AG20443 (cell line): Measurements from ENCODE around the gene CKLF.

Experiments
- DNase-seq: peaks from one replicate; pipeline ENCODE4 v3.0.0; 2012; ENCODE audit warnings: low spot score, mixed read lengths

Gene CKLF

DNA sequence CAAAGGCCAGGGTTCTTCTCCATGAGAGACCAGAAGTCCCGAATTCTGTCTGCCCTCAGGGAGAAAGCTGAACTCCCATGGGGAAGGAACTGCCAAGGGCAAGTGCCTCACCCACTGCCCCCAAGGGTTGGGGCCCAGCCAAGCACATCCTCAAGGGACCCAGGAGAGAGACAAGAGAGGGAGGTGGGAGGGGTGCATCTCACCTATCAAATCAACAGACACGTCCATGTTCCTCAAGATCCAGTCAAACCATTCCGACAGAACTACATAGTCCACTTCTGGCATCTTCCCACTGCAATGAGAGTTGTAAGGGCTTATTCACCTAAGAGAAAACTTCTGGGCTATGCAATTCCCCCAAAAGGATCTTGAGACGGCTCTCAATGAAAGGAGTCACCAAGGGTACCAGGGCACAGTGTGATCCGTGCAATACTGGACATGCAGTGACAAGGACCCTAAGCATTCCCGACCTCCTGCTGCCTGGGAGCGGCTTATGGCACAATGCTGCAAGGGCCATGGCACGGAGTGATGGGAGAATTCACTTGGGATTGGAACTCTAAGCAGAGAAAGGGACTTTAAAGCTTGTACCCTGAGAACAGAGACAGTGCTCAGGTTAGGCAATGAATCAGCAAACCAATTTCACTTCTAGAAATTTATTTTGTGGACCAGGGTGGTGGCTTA lies 34.7 kb upstream of the CKLF start:
- DNase-seq: no peak

DNA sequence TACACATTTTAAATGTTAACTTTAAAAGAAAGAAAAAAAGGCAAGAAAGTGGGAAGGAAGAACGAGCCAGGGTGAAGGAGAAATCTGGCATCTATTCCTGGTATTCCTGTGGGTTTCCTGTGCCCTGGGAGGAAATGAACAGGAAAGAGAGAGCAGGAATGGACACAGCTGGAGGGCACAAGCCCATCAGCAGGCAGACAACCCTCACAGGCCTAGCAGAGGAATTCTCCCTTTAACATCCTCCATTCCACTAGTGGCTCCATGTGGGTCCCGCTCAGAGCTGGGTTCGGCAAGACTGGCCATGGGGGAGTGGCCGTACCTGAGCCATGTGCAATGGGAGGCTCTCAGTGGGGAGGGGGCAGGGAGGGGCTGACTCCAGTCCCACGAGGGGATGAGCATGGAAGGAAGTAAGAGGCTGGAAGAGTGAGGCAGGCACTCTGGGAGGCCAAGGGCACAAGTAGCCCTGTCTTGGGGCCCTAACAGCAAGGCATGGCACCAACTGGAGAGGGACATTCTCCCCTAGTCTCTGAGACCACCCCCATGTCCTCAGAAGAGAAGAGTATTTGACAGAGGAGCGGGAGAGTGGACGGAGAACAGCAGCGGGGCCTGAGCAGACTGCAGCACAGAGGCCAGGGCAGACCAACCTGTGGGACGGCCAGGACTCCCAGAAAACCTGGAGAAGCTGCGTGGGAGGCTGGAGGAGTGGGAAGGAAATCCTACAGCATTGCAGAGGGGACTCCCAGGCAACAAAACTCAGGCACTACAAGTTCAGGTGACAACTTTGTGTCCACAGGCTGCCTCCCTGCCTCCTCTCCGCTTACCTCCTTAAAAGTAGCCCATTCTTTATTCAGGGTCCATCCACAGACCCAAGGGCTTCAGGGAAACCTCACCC lies 32.6 kb upstream of the CKLF start:
- no peak for DNase-seq

GRCh38 chr16:66520406-66521170 lies 31.8 kb upstream of the CKLF start:
- DNase-seq: no peak

DNA sequence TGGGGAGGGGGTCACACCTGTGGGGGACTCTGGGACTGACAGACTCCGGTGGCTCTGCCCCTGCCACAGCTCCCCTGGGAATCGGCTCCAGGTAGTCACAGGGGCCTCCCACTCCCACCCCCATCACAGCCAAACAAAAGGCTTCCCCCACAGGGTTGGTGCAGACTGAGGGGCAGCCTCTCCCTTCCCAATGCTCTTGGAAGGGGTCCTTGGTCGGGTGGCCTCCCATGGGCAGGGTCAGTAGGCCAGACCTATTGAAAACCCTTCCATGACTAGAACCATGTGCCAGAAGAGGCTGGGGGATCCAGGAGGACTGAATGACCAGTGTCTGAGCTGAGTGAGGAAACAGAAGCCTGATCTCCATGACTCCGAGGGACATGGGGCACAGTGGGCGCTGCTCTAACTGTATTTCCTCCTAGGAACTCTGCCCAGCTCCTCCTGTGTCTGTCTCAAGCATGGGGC lies 31.1 kb upstream of the CKLF start:
- DNase-seq: no peak

GRCh38 chr16:66521951-66522771 lies 30.2 kb upstream of the CKLF start:
- peak; percentile 57 for DNase-seq

- DNase-seq: no peak
Observed at GRCh38 chr16:66522816-66523590, 29.4 kb upstream of the CKLF start.

DNA sequence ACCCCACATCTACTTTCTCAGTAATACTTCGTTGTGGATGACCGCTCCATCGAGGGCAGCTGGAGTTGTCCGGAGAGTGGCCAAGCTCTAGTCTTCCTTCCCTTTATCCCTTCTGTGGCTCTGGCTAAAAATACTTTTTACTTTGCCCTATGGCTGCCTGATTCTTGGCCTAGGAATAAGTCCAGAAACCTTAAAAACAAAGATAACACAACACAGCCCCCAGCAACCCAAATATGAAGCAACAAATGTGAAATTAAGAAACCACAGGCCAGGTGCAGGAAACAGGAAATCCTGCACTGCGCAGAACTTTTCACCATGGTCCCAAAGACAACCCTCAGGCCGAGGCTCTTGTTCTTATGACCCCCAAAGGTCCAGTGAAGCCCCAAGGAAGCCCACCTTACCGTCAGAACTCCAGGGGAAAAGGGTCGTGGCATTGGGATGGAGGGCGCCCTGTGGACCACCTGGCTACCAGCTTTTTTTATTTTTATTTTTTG lies 28.5 kb upstream of the CKLF start:
- DNase-seq: no peak

GRCh38 chr16:66524601-66525164 lies 27.7 kb upstream of the CKLF start:
- DNase-seq: no peak

DNA sequence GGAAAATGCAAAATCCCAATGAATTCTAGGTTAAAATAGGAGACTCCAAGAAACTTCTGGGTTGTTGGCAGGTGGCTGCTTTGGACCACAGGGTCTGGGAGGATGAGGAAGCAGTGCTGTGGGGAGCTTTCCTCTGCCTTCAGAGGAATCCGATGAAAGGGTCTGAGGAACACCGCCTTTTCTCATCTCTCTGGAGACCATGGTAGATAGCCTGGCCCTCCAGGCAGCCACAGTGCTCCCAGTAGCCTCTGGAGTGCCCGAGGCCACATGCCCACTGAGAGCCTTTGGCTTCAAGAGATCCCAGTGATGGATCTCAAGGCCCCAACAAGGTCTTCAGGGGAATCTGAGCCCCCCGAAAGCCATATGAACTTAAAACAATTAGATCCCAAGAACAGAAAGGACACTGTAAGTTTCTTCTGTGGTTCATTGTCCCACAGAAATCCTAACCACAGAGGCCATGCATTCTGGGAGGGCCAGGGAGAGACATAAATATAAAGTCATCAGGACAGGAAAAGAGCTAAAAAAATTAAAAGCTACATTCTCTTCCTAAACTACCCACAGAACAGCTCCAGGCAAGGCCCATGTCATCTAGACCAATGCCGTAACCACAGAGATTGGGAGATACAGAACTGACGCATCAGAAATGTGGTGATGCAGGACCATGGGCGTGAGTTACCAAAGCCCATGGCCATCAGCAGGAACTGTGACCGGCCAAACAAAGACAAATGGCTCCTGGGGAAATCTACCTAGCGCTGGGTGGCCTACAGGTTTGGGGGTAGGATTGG lies 26.8 kb upstream of the CKLF start:
- DNase-seq: peak; percentile 64

DNA sequence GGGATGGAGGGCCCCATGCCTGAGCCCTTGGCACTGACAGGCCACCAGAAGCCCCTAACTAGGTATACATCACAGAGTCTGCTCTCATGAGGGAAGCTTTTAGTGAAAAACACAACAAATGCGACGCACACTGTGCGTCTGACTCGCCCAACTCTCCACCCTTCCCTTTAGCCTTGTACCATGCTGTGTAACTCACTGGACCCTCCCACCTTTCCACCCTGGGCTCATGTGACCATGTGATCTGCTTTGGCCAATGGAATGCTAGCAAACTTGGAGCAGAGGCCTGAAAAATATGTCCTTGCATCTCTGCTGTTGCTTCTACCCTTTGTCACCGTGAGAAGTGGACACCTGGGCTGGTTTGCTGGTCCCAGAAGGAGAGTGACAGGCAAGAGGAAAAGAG lies 24.1 kb upstream of the CKLF start:
- no peak for DNase-seq

GRCh38 chr16:66529475-66529874 lies 22.9 kb upstream of the CKLF start:
- no peak for DNase-seq

- no peak for DNase-seq
Observed at GRCh38 chr16:66534376-66534799, 18.0 kb upstream of the CKLF start.

- DNase-seq: no peak
Observed at GRCh38 chr16:66536525-66536924, 15.9 kb upstream of the CKLF start.

- no peak for DNase-seq
Observed at GRCh38 chr16:66537236-66537635, 15.1 kb upstream of the CKLF start.

DNA sequence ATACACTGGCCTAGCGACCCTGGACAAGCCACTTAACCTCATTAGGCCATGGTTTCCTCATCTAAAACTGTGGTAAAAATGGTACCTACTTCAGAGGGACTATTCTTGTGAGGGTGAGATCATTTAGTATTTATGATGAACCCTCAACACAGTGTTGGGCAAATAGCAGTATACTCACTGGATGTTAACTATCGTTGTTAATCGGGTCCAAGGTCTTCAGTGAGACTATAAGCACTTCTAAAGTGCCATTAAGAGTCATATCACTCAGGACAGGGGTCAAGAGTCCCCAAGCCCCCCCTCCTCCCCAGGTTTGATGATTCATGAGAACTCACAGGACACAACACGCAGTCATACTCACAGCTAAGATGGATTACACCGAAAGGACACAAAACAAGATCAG lies 13.5 kb upstream of the CKLF start:
- no peak for DNase-seq

DNA sequence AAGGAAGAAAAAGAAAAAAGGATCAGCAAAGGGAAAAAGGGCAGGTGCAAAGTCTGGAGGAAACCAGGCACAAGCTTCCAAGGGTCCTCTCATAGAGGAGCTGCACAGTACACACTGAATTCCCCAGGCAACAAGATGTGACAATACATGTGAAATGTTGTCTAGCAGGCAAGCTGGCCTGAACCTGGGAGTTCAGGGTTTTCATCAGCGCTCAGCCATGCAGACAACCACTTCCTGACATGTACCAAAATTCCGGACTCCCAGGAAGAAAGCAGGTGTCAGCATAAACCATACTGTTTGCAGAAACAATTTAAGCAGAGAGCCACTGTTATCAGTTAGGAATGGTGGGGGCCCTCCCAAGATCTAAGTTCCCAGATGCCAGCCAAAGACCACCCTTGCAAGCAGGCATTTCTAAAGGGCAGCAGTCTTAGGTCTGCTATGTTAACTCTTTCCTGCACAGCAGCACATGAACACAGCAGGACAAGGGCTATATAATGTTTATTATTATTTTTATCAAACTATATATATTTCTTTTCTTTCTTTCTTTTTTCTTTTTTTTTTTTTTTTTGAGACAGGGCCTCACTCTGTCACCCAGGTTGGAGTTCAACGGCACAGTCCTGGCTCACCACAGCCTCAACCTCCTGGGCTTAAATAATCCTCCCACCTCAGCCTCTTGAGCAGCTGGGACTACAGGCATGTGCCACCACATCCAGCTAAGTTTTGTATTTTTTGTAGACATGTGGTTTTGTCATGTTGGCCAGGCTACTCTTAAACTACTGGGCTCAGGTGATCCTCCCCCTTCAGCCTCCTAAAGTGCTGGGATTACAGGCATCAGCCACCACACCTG lies 12.5 kb upstream of the CKLF start:
- DNase-seq: no peak

DNA sequence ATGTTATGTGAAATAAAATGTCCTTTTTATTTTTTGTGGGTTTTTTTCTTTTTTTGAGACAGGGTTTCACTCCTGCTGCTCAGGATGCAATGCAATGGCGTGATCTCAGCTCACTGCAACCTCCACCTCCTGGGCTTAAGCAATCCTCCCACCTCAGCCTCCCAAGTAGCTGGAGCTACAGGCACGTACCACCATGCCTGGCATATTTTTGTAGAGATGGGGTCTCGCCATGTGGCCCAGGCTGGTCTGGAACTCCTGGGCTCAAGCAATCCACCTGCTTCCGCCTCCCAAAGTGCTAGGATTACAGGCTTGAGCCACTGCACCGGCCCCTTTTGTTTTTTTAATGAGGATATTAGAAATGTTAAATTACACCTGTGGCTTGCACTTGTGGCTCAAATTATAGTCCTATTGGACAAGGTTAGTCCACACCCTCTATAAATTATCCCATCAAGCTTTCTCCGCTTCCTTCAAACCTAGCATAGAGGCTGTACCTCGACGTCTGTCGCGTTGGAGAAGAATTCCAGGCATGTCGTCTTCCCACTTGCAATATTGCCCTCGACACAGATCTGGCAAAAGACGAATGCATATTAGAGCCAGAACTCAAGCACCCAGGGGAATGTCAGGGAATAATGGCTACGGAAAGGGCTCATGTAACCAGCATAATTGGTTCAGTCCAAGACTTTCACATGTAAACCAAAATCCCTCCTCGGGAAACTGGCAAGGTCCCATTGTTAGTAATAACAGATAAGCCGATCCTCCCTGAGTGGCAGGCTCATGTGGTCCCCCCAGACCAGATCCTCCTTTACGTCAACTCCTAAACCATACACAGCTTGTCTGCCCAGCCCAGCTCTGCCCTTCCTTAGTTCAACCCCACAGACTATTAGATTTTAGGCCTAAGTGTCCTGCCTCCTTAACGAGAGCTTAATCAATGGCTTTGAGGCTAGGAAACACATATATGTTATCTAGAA lies 10.7 kb upstream of the CKLF start:
- DNase-seq: no peak
